GM12892 (cell line): ENCODE data around the gene FBXL7.

Source experiments
- DNase-seq: peaks from one replicate; pipeline ENCODE4 v3.0.0; 2011; ENCODE audit not compliant: insufficient read length
- FAIRE-seq: peaks from 2 replicates; lab custom pipeline; 2011; peaks lifted over from hg19 to GRCh38; lab: Jason Lieb, UNC
- POLR2A ChIP-seq: IDR thresholded peaks from 2 replicates; pipeline ENCODE4 v1.6.1; 2011; ENCODE audit warnings: low read depth, low read length, control low read depth
- POLR2AphosphoS5 ChIP-seq: IDR thresholded peaks from 2 replicates; pipeline ENCODE4 v1.6.1; 2011; ENCODE audit warnings: low read depth, low read length, control low read depth
- TAF1 ChIP-seq: IDR thresholded peaks from 2 replicates; pipeline ENCODE4 v1.6.1; 2011; ENCODE audit warnings: low read depth, mild to moderate bottlenecking, control low read depth, low read length, borderline replicate concordance

FBXL7 gene

DNA sequence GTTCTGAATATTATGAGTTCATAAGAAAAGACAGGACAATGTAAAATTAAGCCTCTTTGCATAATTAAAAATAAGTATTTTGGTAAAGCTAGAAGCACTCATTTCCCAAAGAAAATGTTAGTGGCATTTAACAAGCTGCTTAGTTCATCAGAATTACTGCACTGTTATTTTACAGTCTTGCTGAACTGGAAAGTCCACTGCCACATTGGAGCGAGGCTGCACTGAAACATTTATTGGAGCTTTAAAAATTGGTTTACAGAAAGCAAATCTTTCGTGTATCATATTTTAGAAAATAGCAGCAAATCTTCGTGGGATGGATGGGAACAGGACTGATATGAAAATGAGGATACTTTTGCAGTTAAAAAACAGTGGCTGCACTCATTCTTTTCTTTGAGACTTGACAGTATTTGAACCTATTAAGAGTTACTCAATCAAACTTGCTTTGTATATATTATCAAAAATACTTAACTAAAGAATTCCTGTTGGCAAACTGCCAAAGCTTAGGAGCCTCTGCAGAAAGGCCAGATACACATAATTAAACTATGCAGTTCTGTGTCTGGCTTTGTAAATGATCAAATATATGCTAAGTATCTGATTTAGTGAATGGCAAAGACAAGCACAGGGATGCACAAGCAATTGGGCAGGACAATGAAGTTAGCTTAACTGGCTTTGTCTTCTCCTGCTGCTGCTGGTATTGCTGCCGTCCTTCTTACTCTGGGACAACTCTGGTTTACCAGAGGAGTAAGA, 16.5 kb upstream of the FBXL7 start:
- TF ChIP-seq POLR2A = no peak
- no peak for DNase-seq
- no peak for FAIRE-seq

DNA sequence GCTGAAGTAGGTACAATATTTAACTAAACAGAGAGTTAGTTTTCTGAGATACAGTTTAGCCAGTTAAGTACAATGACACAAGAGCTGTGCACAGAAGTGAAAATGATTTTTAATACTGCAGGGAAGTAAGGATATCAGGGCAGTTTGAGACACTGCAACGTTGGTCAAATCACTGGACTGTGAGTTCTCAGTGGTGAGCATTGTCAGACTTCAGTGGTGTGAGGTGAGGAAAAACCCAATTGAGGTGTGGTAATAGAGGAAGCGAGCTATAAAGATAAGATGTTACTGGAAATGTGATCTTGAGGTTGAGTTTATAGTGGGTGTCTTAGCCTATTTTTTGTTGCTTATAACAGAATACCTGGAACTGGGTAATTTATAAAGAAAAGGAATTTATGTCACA, 12.8 kb upstream of the FBXL7 start:
- no peak for FAIRE-seq
- no peak for DNase-seq
- no peak for TF ChIP-seq TAF1

DNA sequence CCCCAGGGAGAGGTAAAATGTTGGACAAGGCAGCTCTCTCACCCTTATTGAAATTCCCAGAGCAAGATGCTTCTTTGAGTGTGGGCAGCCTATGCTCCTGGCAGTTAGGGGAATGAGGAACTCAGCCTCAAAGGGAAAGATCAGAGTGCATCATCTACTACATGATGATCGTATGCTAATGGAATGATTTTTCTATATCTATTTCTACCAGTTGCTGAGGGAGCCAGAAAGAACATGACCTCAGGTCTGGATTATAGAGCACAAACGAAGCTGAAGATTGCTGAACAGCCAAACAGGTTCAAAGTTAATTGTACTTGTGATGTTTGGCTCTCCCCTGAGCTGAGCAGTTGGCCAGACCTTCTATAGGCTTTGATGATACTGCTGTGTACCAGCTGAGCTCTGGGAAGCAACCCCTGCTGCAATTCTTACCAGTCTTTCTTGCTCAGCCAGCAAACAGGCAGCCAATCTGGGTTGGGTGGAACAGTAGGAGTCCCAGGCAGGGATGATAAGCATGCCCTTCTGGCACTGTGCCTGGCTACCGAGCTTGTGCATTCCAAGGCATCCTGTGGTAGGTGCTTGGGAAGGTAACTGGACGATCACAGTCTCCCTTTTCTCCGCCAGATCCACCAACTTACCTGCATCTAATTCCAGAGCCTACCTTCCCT, 10.3 kb upstream of the FBXL7 start:
- DNase-seq = no peak
- TF ChIP-seq TAF1 (no peak), POLR2A (no peak), POLR2AphosphoS5 (no peak)
- no peak for FAIRE-seq

- DNase-seq (no peak), FAIRE-seq (no peak)
- TF ChIP-seq POLR2A (no peak), POLR2AphosphoS5 (no peak), TAF1 (no peak)
These were observed 7.4 kb upstream of the FBXL7 start for GRCh38 chr5:15492545-15492944.

- no peak for FAIRE-seq
- TF ChIP-seq POLR2A (no peak), TAF1 (no peak), POLR2AphosphoS5 (no peak)
These were observed 6.5 kb upstream of the FBXL7 start for GRCh38 chr5:15493501-15493900.

GRCh38 chr5:15495026-15495425, 5.0 kb upstream of the FBXL7 start:
- TF ChIP-seq TAF1 = no peak
- TF ChIP-seq POLR2A = no peak
- TF ChIP-seq POLR2AphosphoS5 = no peak
- DNase-seq (no peak), FAIRE-seq (no peak)

More at GRCh38 chr5:15493501-15493900, 6.5 kb upstream of the FBXL7 start:
- DNase-seq = no peak

- no peak for TF ChIP-seq TAF1
- no peak for DNase-seq
- no peak for FAIRE-seq
These were observed 3.1 kb upstream of the FBXL7 start for GRCh38 chr5:15496886-15497285.

- no peak for DNase-seq
- no peak for FAIRE-seq
- TF ChIP-seq POLR2A = no peak
- TF ChIP-seq TAF1 = no peak
These were observed 483 bp downstream of the FBXL7 start for GRCh38 chr5:15500325-15501001.

DNA sequence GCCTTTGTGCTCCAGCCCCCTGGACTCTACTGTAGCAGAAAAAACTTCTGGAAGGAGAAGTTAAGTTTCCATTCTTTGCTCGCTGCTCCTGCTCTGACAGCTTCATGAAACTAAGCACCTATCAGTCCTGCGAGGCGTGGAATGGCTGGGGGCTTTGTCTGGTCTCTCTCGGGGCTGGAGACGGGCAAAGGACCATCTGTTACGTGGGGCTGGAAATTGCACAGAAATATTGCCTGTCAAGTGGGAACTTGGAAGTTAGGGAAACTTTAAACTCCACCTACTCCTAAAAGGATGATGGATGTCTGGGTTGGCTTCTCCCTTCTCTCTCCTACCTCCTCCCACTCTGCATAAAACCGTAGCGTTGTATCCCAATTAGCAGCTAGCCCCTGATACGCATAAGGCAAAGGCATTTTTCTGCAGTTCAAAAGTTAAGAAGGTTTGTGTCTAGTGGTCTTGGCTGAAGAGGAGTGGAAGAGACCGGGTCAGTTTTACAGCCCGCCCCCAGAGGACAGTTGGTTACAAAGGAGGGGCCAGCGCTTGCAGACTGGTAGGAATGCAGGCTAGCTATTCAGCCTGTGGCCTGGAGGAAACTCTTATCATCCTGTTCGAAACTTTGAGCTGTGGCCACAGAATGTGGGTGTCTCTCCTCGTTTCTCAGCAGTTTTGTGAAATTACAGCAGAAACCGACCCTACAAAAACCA, 1.3 kb downstream of the FBXL7 start:
- FAIRE-seq (no peak), DNase-seq (no peak)

GRCh38 chr5:15502208-15502607, 2.2 kb downstream of the FBXL7 start:
- FAIRE-seq (no peak), DNase-seq (no peak)
- TF ChIP-seq POLR2A = no peak

More for the DNA sequence above, 1.3 kb downstream of the FBXL7 start:
- no peak for TF ChIP-seq POLR2AphosphoS5
- no peak for TF ChIP-seq TAF1
- TF ChIP-seq POLR2A = no peak

DNA sequence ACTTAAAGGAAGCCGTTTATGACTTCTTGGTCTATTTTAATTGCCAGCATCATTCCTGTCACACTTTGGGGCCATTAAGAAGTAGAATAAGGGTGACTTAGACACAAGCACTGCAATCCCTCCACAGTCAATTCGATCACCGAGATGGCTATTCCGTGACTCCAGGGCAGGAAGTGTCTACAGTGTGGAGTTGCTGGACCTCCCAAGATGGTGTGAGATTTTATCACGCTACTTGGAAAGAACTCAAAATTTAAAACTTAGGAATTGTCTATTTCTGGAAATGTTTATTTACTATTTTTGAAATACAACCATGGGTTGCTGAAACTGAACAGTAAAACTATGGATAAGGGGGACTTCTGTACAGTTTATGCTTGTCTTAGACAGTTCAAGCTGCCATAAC, 6.2 kb downstream of the FBXL7 start:
- DNase-seq = no peak
- no peak for FAIRE-seq
- TF ChIP-seq TAF1 (no peak), POLR2A (no peak), POLR2AphosphoS5 (no peak)

DNA sequence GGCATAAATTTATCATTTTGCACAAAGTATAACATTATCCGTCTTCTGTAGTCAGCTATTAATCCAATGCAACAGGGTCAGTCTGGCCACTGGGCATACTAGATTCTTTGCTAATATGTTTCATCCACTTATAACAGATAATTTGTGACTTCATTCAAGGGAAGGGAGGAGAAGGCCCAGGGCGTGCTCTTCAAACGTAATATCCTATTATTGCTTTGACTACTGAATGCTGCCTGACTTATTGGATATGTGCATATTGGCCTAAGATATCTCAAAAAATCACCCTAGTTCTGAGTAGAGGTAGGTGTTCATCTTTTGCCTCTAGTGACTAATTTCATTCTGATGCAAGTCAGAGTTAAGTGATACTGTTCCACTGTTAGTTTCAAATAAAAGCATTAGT, 6.9 kb downstream of the FBXL7 start:
- no peak for TF ChIP-seq POLR2A
- TF ChIP-seq POLR2AphosphoS5 = no peak
- no peak for TF ChIP-seq TAF1
- DNase-seq = no peak
- no peak for FAIRE-seq
